Cardiac fibroblast (primary cell): ENCODE measurements around the gene ANKRD55.
A peak's percentile ranks its signal among the peaks of the same experiment; 100 is the strongest.

Experiments used
- DNase-seq, 2 donors: peaks; one replicate each; pipeline versions ENCODE4 v3.0.0 to v3.0.0-alpha.2; 2010; ENCODE audit warnings: low read depth in 2 of 2
- H3K4me3 ChIP-seq, 2 donors: replicated peaks in 1 of 2; 1 replicate in 1 of 2; 2 replicates in 1 of 2; pipeline ENCODE4 v1.5.1; 2011; ENCODE audit warnings: low read depth in 2 of 2, low read length in 2 of 2, mild to moderate bottlenecking in 2 of 2, moderate library complexity in 1 of 2
- TF ChIP-seq, protein P1 (sequence below): IDR thresholded peaks from one replicate; pipeline ENCODE4 v1.5.1; 2011; ENCODE audit warnings: low read depth, mild to moderate bottlenecking, low read length, inconsistent platforms

Gene ANKRD55

DNA sequence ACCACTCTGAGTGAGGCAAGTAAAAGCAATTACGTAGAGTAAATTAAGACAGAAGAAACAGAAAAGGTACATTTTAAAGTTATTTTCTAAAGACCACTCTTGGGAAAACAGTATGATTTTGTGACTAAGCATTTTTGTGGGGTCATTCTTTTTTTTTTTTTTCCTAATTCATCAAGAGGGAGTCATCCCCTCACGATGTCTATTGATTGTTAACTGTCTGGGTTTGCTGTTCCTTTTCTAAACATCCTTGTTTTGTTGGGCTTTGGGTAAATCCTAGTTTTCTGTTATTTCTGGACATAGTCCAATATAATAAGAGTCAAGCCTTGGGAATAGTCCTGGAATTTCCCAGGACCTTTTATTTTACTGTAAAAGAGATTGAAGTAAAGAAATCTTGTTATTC is 63.8 kb downstream of the ANKRD55 start:
- TF ChIP-seq, protein P1, sequence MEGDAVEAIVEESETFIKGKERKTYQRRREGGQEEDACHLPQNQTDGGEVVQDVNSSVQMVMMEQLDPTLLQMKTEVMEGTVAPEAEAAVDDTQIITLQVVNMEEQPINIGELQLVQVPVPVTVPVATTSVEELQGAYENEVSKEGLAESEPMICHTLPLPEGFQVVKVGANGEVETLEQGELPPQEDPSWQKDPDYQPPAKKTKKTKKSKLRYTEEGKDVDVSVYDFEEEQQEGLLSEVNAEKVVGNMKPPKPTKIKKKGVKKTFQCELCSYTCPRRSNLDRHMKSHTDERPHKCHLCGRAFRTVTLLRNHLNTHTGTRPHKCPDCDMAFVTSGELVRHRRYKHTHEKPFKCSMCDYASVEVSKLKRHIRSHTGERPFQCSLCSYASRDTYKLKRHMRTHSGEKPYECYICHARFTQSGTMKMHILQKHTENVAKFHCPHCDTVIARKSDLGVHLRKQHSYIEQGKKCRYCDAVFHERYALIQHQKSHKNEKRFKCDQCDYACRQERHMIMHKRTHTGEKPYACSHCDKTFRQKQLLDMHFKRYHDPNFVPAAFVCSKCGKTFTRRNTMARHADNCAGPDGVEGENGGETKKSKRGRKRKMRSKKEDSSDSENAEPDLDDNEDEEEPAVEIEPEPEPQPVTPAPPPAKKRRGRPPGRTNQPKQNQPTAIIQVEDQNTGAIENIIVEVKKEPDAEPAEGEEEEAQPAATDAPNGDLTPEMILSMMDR, result no peak
- DNase-seq, result peak in 1 of 2 donors; percentile 47
- no peak overlapping the region for H3K4me3 ChIP-seq

DNA sequence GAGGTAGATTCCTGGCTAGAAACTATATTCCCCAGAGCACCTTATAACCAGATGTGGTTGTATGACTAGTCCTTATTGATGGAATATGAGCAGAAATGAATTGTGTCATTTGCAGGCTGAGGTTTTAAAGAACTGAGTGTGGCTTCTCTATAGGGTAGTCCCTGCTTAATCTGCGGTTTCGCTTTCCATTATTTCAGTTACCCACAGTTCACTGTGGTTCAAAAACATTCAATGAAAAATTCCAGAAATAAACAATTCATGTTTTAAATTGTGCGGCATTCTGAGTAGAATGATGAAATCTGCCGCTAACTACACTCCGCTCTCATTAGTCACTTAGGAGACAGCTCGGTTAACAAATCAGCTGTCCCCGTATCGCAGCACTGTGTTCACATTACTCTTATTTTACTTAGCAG is 65.1 kb downstream of the ANKRD55 start:
- TF ChIP-seq, protein P1, result no peak
- no peak for DNase-seq
- H3K4me3 ChIP-seq, result no peak overlapping the region

DNA sequence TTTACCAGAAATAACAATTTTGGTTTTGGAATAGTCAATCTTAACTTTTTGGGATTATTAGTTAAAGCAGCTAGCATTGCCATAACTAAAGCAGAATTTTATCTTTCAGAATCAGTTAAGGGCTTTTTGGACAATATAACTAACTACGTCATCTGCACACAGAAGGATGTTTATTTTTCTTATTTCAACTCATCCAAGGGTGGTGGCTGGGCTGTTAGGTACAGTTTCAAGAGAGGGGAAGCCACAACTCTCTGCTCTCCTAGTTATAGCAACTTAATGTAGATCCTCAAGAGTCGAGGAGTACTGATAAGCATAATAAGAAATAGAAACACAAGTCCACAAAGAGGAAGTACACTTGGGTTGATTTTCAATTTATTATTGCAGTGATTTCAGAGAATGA is 65.6 kb downstream of the ANKRD55 start:
- peak in 1 of 2 donors; percentile 28 for DNase-seq
- H3K4me3 ChIP-seq, result no peak overlapping the region
- TF ChIP-seq, protein P1, result no peak

DNA sequence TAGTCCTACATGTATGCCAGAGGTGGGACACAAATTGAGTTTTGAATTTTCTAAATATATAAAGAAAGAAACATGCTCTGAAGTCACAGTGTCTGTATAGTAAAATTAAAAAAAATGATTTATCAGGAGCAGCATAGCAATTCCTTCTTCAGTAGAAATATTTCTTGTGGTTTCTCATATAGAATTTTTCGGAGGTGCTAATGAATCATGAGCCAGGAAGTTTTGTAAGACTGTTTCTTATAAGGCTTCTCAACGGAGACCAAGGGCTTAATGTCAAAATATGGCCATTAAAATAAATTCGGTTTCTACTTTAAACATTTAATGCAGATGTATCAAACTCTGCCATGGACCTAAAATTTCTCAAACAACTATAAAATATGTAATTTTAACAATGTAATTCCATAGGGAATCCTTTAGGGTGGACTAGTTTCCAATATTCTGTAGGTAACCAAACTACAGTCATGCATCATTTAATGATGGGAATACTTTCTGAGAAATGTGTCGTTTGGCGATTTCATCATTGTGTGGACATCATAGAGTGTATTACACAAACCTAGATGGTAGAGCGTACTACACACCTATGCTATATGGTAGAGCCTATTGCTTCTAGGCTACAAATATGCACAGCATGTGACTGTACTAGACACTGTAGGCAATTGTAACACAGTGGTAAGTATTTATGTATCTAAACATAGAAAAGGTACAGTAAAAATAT is 66.3 kb downstream of the ANKRD55 start:
- no peak overlapping the region for H3K4me3 ChIP-seq
- TF ChIP-seq, protein P1, result no peak
- peak; percentile 44 to 57 for DNase-seq

DNA sequence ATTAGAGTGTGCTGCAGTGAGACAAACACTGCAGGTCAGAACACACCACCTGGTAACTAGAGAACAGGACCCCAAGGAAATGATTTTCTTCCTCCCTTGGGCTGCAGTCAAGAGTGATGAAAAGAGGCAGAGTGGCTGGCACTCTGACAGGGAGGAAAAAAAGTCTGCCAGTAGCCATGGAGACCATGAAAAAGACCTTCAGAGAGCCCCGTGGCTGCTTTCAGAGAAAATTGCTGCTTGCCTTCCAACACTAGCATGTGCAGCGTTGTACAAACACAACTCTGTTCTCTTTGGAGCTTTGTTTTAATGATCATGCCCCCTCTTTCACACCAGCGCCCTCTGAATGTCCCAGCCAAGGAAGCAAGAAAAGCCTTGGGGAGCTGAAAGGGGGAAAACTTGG is 68.8 kb downstream of the ANKRD55 start:
- TF ChIP-seq, protein P1, result no peak
- H3K4me3 ChIP-seq, result no peak overlapping the region
- peak in 1 of 2 donors; percentile 80 for DNase-seq

DNA sequence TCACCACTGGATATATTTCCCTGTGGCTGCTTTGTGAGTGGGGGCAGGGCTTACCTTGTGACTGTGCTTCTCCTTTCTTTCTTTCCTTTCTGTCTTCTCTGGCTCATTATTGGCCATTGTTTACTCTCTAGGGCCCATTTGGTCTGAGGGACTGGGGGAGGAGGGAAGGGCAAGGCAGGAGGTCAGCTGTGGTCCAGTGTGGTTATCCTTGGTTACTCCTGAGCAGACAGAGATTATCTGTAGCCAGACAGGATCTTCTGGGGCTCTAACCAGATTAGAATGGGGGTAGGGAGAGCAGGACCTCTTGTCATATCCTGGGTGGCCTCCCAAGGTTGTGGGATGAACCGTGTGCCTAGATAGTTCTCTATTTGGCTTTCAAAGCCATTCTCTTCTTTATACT is 71.2 kb downstream of the ANKRD55 start:
- TF ChIP-seq, protein P1, result no peak
- no peak for DNase-seq
- H3K4me3 ChIP-seq, result no peak overlapping the region

DNA sequence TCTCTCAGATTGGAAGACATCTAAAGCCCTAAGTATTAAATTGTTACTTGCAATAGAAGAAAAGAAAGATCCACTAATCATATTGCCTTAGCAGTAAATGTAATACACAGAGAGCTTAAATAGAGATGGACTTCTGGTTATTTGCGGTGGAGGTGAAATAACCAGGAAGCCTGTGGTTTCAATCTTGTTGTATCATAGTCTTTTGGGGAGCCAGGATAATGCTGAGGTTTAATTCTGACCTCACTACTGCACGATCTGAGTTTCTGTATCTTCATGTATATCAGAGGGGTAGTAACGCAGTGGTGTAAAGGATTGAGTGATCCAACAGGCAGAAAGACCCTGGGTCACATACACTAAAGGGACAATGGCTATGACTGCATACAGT is 71.7 kb downstream of the ANKRD55 start:
- no peak for DNase-seq
- TF ChIP-seq, protein P1, result no peak
- H3K4me3 ChIP-seq, result no peak overlapping the region
